HG03097 (cell line): ENCODE data around the gene SLC25A10.

Experiments
- ATAC-seq: cut with Tn5 transposase; IDR thresholded peaks from one replicate; pipeline ENCODE4 v1.9.1; 2021; ENCODE audit not compliant: unreplicated experiment, low FRiP score

Gene SLC25A10

DNA sequence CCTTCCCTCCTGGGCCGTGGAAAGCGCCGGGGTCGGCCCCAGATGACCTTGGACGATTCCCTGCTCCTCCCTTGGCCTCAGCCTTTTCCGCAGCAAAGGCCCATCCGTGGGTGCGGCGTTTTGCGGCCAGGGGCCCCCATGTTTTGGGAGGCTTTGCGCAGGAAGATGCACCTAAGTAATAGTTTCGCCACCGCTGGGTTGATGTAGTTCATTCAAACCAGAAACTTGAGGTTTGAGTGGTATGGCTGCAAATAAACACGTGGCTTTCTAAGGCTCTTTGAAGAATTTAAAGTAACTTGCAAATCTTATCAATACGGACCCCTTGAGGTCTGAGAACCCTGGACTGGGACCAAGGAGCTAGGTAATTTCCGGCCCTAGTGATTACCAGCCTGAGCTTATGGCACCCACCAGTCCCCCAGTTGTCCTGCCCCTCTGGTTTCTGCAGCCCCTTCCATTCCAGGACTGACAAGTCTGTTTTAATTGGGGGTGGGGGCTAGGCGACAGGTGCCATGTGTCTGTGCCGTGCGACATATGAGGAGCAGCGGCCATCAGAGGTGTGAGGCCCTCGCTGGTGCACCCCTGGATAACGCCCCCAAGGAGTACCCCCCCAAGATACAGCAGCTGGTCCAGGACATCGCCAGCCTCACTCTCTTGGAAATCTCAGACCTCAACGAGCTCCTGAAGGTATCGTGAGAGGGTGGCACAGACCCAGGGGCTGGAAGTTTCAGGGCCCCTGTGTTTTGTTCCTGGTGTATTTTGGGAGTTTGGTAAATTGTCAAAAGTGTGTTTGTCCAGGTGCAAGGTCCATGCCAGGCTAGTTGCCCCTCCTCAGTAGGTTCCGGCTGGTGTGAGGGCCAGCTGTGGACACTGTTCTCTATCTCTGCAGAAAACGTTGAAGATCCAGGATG, 8.1 kb upstream of the SLC25A10 start:
- ATAC-seq, result no peak

DNA sequence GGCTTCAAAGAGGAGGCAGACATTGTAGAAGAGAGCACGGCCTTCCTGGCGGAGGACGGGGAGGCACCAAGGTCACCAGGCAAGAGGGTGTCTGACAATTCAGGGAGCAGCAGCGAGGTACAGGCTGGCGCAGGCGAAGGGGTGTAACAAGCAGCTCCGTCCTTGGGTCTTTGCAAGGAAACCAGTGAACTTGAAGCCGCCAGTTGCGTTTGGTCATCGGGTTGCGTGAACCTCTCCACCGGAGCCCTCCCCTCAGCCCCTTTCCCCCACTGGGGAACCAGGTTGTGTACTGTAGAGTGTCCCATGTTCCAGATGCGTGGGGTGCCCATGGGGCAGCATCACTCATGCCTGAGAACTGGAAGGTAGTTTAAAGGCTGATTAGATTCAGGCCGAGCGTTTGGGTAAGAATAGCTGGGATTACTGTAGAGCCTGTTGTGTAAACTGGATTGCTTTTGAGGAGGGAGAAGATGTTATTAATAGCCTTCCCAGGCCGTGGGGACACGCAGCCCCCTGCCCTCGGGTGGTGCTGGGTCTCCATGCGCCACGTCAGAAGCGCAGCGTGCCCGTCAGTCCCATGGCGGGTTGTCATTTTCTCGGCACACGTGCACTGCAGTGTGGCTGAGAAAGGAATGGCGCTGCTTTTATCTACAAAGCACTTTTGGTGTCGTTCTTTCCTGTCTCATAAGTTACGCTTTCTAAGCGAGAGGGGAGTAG, 6.4 kb upstream of the SLC25A10 start:
- no peak for ATAC-seq

DNA sequence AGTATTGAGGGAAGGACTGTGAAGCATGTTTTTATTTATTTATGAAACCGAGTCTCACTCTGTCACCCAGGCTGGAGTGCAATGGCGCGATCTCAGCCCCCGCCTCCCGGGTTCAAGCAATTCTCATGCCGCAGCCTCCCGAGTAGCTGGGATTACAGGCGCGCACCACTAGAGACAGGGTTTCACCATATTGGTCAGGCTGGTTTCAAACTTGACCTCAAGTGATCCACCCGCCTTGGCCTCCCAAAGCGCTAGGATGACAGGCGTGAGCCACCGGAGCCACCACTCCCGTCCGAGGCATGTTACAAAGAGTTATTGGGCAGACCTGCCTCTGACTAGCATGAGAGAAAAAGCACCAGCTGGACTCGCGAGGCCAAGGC, 5.9 kb upstream of the SLC25A10 start:
- ATAC-seq, result no peak

DNA sequence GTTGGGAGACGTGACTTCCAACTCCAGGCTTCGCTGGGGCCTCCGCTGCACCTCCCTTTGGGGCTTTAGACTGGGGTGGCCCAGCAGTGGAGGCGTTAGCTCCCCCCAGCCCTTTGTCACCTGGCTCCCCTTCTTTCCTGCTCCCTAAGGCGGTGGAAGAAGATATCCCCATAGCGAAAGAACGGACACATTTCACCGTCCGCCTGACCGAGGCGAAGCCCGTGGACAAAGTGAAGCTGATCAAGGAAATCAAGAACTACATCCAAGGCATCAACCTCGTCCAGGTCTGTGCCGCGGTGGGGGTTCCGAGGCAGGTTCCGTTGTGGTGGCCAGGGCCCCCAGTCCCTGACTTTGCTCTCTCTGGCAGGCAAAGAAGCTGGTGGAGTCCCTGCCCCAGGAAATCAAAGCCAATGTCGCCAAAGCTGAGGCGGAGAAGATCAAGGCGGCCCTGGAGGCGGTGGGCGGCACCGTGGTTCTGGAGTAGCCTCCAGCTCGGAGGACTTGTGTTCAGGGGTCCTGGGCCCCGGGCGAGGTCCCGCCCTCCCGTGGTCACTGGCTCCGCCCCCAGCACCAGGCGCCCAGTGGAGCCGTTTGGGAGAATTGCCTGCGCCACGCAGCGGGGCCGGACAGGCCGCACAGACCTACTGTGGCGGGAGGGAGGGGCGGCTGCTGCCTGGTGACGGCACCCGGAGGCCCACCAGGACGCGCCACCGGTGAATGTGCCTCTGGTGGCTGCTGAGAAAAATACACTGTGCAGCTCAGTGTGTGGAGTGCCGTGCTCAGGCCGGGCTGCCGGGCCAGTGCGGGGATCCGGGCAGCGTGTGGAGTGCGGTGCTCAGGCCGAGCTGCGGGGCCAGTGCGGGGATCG, 5.1 kb upstream of the SLC25A10 start:
- ATAC-seq, result no peak

DNA sequence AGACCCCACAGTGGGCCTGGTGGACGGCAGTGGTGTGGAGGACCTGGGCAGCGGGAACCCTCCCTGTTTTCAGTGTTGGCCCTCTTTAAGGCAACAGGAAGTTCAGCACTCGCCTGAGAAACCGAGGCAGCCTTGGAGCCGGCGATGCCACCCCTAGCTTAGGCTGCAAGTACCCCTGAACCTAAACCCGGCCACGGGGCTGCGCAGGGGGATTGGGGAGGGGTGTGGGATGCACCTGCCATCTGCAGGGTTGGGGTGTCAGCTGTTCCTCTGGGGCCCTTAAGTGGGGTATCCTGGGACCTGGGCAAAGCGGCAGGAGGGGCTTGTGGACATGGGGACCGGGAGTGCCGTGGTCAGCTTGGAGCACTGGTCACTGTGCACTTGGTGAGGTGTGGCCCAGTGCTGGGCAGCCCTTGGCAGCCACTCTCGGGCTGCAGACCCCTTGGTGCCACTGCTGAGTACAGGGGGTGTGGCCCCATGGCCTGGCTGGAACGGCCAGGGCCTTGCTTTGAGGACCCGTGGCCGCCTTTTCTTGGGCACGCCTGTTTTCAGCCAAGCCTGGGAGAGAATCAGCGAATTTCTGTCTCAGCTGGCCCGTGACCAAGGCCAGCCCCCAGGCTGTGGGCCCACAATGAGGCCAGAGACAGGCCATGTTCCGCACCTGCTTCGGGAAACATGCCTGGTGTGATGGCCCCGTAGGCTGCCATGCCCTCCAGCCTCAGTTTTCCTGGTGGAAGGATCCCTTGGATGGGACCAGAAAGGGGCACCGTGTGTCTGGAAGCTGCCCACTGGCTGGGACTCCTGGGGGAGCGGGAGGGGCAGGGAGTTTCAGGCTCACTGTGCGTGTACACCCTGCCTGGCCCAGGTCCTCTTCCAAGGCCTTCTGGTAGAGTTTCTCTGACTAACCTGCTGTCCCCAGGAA, 4.1 kb upstream of the SLC25A10 start:
- ATAC-seq, result no peak

DNA sequence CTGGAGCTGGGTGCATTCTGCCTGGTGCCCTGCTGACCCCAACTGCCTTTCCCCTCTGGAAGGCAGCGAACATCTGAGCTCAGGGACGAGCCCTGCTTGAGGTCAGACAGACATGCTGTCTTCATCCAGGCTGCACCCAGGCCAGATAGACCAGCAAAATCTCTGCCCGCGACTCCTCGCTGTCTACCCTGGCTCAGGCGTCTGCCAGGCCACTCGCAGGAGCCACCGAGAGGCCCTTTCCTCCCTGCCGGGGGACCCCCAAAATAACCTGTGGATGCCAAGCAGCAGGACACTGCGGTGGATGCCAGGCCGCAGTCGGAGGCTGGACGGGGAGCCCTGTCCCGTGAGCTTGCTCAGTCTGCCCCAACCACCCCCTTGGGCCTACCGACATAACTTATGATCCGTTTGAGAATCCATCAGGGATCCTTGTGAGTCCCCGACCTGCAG, 3.3 kb upstream of the SLC25A10 start:
- no peak for ATAC-seq

DNA sequence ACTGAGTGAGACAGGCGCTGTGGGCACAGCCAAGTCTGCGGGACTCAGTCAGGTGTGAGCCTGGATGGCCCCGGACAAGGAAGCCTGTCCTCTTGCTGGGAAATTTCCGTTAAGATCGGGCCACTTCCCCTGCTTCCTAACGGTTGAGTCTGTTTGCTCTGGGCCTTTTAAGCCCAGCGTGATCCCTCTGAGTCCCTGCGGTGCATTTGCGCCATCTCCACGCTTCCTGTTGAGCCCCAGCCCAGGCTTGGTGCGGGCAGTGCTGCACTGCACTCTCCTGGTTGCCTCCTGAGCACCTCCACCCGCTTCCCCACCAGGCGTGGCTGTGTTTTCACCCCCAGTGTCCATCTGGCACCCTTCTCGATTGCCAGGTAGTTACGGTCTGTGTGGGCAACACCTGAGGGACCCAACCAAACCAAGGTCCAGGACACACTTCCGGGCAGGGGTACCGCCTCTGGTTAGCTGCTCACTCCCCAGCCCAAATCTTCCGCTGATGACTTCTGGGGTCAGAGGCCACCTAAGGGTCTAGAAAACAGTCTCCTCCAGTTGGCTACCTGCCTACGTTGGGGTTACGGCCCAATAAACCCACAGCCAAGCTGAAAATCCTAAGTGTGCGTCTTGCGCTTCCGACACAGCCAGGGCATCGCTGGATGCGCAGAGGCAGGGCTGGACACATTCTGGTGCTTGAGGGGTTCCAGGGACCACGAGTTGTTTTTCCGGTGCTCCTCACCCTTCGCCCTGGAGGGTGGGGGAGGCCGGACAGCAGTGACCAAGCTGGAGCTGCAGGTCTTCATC, 1.4 kb upstream of the SLC25A10 start:
- no peak for ATAC-seq

DNA sequence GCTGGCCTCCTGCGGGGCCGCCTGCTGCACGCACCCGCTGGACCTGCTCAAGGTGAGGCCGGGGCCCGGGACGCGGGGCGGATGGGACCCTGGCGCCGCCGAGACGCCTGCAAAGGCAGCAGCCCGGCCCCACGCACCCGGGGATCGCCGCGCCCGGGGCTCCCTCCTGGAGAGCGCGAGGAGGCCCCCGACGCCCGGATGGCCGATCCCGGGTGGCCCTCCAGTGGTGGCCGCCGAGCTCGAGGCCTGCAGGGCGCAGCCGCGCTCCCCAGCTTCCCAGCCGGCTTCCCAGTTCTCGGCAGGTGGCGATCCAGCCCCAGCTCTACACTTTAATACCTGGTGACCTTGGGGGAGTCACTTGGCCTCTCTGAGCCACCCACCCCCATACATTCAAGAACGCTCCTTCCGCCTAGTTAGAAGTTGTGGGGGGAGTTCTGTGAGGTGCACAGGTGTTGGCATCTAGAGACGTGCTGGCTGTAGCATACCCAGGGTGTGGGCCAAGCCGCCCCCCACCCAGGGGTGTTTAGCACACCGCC, 452 bp downstream of the SLC25A10 start:
- peak; percentile 19 for ATAC-seq

DNA sequence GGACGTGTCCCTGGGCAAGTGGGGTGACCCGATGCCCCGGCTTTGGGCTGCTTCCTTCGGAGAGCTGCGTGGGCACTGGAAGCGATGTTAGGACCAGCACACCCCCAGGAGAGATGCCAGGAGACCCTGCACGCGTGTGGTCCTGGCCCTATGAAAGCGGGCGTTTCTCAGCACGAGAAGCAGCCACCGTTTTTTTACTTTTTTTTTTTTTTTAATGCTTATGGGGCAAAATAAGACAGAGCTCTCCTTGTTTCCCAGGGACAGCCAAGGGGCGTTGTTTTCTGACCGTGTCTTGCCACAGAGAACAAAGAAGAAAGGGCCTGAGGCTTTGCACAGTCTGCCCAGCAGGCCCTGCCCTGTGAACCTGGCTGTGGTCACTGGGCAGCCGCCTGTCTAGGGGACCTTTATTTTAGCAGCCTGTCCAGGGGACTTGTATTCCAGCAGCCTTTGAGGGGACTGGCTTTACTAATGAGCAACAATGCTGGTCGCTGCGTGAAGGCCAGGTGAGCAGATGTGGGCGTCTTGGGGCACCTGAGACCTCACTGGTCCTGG, 996 bp downstream of the SLC25A10 start:
- no peak for ATAC-seq

DNA sequence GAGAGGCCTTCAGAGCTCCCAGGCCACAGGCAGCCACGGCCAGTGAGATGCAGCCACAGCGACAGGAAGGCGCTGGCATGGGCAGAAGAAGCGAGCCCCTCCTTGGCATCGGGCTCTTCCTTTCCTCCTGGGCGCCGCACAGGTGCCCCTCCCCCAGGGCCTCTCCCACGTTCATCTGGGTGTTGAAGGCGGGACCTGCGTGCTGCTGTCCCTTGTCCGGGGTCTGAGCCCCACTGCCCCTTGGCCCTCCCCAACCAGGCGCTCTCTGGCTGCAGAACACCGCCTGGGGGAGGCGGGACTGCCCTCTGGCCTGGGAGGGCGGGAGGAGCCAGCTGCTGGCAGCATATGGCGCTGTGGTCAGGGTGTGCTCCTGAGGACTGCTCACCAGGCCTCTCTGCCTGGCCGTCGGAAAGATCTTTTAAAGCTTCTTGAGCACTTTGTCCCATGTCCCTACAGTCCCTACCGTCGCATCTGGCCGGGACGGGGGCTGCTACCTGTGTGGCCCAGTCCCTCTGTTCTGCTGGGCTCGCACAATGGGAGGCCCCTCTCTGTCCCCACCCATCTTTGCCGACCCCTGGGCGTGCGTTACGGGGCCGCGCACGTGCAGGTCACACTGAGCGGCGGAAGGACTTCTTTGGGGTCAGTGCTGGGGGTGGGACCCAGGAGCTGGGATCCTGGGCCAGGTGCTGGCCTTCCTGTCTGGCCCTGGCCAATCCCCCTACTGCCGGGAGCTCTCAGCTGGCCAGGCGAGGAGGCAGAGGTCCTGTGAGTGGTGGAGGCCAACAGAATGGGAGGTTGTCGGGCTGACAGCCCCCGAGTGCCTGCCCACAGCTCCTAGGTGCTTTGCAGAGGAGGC, 1.7 kb downstream of the SLC25A10 start:
- ATAC-seq, result no peak

DNA sequence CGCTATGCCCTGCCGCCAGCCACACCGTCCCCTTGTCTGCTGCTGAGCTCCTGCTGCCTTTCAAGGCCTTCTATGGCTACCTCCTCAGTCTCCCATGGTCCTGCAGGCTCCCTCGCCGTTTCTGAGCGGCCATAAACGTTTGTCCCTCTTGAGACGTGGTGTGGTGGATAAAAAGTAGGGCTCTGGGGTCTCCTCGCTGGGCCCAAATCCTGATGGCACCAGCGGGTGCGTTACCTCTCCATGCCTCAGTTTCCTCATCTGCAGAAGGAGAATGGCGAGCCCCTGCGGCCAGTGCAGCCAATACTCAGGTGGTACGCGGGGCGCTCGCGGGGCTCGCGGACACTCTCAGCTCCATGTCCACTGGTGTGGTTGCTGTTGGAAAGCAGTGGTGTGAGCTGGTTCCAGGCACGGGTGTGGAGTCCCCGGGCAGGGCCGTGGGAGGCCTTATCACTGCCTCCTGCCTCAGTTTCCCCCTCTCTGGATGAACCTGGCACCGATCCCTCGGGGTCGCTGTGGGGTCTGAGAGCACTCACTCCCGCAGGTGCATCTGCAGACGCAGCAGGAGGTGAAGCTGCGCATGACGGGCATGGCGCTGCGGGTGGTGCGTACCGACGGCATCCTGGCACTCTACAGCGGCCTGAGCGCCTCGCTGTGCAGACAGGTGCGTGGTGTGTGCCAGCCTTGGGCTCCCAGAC, 2.5 kb downstream of the SLC25A10 start:
- no peak for ATAC-seq

DNA sequence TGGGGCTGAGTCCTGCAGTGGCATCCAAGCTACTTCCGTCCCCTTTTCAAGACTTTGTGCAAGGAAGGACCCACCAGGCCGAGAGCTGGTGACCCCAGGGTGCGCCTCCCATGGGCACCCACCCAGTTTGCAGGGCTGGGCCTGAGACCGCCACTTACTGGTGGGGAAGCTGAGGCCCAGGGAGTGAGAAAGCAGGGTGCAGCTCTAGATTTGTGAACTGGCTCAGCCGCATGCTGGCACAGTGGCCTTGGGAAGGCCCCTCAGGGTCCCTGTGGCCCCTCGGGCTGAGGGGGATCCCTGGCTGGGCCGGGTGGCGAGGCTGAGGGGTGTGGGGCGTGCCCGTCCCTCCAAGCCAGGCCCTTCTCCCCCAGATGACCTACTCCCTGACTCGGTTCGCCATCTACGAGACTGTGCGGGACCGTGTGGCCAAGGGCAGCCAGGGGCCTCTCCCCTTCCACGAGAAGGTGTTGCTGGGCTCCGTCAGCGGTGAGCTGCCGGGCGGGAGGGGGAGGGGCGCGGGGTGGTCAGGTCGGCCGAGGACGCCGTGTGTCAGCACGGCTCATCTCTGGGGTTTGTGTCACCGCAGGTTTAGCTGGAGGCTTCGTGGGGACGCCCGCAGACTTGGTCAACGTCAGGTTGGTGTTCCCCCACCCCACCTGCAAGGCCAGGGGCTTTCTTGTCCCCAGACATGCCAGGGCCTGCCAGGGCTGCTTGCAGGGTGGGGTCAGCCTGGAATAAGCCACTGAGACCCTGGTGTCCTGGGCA, 3.2 kb downstream of the SLC25A10 start:
- ATAC-seq, result no peak

DNA sequence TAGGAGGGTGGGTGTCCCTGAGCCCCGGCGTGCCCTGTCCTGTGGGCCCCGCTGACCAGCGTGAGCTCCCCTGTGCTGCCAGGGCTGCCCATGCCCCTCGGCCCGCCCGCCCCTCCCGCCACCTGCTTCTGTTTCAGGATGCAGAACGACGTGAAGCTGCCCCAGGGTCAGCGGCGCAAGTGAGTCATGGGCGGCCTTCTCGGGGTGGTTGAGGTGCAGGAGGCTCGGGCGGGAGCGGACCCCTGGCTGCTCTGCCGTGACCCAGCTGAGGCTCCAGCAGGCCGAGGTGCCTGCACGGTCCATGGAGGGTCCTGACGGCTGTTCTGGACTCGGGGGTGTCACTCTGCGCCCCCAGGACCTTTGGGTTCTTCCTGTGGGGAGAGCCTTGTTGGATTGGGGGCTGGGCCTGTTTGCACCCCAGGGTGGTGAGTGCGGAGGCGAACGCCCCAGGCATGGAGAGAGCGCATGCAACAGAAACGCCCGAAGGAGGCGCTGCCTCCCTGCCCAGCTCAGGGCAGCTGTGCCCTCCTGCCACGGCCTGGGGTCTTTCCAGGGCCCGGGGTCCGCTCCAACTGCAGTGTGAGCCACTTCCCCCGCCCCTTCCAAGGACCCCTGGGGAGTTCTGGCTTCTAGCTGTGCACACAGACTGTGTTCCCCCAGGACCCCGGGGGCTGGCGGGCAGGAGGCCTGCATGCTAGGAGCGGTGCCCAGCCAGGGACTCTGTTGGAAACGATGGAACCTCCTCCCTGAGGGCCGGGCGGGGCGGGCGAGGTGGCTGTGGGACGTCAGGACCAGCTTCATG, 4.0 kb downstream of the SLC25A10 start:
- ATAC-seq, result no peak

DNA sequence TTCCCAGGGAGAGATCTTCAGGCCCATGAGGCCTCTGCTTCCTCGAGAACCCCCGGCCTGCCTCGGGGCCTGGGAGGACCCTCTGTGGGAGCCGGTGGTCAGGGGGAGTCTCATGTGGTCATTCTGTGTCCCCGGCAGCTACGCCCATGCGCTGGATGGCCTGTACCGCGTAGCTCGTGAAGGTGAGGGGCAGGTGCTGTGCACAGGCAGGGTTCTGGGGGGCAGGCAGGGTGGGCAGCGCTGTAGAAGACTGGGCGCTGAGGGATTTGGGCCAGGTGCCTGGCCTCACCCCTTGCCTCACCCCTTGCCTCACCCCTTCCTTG, 4.6 kb downstream of the SLC25A10 start:
- no peak for ATAC-seq

DNA sequence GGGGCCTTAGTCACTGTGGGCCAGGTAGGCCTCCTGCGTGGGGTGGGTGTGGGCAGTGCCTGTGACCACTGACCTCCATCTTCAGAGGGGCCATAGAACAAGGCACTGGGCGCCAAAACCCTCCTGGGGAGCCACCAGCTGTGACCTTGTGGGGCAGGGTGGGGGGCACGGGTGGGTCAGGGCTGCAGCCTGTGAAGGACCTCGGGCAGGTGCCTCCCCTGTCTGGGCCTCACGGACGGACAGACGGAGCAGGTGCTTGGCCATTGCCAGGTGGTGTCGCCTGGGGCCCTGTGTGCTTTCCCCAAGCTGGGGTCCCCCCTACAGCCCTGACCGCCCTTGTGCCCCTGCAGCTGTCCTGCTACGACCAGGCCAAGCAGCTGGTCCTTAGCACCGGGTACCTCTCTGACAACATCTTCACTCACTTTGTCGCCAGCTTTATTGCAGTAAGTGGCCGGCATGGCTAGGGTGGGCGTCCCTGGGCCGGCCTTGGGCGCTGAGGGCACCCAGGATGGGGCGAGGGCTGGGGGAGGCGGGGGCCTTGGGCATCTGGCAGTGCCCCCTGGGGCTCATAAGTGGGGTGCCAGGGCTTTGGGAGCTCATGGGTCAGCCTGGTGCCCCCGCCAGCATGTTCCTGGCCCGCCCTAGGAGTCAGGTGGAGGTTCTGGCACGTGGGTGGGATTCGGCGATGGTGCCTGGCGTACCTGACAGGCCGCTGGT, 5.1 kb downstream of the SLC25A10 start:
- no peak for ATAC-seq
